Activated CD8-positive, alpha-beta memory T cell treated with anti-CD3 and anti-CD28 coated beads, Interleukin-2, amount 50 U/mL, for 4 hours (primary cell): ENCODE measurements around the gene SERPINE1.
"Not testable (repeated sequence)": the region's sequence is repeated elsewhere in the genome, so short reads cannot be mapped to it uniquely, and the experiment has no call there.

Experiments
- DNase-seq: peaks from one replicate; pipeline ENCODE4 v3.0.0-alpha.2; 2020

SERPINE1 gene

DNA sequence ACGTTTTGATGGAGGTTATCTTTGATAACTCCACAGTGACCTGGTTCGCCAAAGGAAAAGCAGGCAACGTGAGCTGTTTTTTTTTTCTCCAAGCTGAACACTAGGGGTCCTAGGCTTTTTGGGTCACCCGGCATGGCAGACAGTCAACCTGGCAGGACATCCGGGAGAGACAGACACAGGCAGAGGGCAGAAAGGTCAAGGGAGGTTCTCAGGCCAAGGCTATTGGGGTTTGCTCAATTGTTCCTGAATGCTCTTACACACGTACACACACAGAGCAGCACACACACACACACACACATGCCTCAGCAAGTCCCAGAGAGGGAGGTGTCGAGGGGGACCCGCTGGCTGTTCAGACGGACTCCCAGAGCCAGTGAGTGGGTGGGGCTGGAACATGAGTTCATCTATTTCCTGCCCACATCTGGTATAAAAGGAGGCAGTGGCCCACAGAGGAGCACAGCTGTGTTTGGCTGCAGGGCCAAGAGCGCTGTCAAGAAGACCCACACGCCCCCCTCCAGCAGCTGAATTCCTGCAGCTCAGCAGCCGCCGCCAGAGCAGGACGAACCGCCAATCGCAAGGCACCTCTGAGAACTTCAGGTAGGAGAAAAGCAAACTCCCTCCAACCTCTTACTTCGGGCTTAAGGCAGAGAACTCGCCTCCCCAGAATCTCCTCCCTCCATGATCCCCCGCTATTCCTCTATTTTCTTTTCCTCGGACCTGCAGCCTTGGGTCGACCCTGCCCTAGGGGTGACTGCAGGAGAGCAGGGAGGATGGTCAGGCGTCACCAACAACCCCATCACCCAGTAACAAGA, at the start of gene SERPINE1:
TSS of gene SERPINE1 (plus strand) at position 454 of the 809 bp plus-strand sequence. CDS start 1,290 bp downstream, outside the sequence.
- DNase-seq, result peak; percentile 51

DNA sequence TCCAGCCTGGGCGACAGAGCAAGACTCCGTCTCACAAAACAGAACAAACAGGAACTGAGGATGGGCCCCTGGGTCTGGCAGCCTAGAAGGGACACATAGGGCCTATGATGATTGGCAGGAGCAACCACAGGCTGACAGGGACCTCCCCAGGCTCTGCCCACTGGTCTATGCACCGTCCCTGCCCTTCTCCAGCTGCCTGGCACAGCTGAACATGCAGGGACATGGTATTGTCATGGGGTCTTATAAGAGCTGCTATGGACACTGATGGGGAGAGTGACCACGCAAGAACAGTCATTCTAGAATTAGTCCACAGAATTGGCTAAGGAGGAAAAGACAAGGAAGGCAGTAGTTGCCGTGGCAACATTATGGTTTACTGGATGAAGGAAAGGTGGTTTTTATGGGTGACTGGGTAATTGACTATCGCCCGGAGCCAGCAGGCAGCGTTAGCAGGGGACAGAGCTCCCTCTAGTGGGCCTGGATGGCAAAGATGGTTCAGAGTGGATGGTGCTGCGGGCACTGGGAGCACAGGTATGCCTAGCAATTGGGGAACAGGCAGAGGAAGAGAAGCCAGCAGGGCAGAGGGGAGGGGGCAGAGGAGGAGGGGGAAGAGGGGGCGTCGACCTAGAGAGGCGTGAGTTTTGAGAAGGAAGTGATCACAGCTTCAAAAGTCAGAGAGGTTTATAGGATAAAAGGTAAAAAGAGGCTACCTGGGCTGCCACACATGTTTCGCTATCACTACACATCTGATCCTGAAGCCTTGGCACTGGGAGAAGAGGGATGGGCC, 49.4 kb upstream of the SERPINE1 start:
- DNase-seq, result peak; percentile 85

DNA sequence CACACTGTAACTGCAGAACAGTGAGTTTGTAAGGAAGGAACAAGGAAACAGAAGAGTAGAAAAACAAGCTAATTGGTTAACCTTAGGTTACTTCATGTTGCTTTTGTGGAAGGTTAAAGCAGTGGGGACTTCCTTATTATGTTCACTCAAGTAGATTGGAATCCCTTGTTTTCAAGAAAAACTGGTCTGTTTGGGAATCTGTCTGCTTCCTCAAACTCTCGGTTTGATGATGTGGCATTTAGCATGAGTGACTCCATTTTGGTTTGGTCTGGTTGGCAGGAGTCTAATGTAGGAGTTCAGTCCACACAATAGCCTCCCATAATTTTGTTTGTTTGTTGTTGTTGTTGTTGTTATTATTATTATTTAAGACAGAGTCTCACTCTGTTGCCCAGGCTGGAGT, 45.5 kb upstream of the SERPINE1 start:
- no peak for DNase-seq

DNA sequence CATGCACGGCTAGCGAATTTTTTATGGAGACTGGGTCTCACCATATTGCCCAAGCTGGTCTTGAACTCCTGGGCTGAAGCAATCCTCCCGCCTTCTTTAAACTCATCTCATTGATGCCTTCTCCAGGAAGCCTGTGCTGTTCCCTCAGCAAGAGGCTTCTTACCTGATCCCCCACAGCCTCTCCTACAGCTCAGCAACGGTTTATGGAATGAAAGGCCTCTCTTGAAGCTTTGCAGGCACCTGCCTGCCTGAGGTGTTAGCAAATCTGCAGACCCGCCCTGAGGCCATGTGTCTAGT, 42.1 kb upstream of the SERPINE1 start:
- DNase-seq, result no peak

DNA sequence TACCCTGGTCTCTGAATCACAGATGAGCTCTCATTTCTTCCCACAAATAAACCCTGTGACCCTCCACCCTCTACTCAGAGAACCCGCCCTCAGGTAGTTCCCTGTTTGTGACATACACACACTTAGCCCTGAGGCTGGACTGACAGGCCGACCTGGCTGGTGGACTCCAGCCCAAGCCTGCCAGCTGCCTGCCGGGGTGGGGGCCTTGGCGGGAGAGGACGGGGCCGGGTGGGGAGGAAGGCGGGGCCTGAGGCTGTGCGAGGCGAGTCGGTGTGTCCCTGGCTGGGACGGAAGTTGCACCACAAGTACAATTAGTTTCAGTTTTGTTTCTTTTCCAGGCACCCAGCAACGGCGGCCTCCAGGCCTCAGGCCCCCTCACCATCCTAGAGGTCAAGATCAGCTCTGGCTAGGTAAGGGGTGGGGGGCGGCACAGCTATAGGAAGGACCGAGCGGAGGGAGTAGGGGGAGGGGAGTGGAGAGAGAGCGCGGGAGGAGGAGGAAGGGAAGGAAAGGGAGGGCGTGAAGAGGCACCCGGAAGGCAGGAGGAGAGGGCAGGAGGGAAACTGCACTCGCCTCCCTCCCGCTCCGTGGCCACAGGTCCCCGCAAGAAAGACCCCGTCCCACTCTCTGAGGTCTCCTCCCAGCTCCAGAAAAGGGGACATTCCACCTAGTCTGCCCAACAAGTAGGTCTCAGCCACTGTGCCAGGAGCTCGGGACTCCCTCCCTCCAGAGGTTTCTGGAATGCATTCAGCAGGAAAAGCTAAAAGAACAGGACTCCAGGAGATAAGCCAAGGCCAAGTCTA, 41.5 kb upstream of the SERPINE1 start, which contains the start of gene TRIM56:
TSS of gene TRIM56 (plus strand) at position 320 of the 803 bp plus-strand sequence. CDS start 1,832 bp downstream, outside the sequence.
- DNase-seq, result peak; percentile 74

DNA sequence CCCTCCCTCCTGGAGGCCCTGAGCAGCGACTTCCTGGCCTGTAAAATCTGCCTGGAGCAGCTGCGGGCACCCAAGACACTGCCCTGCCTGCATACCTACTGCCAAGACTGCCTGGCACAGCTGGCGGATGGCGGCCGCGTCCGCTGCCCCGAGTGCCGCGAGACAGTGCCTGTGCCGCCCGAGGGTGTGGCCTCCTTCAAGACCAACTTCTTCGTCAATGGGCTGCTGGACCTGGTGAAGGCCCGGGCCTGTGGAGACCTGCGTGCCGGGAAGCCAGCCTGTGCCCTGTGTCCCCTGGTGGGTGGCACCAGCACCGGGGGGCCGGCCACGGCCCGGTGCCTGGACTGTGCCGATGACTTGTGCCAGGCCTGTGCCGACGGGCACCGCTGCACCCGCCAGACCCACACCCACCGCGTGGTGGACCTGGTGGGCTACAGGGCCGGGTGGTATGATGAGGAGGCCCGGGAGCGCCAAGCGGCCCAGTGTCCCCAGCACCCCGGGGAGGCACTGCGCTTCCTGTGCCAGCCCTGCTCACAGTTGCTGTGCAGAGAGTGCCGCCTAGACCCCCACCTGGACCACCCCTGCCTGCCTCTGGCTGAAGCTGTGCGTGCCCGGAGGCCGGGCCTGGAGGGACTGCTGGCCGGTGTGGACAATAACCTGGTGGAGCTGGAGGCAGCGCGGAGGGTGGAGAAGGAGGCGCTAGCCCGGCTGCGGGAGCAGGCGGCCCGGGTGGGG, 39.4 kb upstream of the SERPINE1 start:
- DNase-seq, result no peak

DNA sequence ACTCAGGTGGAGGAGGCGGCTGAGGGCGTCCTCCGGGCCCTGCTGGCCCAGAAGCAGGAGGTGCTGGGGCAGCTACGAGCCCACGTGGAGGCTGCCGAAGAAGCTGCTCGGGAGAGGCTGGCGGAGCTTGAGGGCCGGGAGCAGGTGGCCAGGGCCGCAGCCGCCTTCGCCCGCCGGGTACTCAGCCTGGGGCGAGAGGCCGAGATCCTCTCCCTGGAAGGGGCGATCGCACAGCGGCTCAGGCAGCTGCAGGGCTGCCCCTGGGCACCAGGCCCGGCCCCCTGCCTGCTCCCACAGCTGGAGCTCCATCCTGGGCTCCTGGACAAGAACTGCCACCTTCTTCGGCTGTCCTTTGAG, 38.9 kb upstream of the SERPINE1 start:
- no peak for DNase-seq

DNA sequence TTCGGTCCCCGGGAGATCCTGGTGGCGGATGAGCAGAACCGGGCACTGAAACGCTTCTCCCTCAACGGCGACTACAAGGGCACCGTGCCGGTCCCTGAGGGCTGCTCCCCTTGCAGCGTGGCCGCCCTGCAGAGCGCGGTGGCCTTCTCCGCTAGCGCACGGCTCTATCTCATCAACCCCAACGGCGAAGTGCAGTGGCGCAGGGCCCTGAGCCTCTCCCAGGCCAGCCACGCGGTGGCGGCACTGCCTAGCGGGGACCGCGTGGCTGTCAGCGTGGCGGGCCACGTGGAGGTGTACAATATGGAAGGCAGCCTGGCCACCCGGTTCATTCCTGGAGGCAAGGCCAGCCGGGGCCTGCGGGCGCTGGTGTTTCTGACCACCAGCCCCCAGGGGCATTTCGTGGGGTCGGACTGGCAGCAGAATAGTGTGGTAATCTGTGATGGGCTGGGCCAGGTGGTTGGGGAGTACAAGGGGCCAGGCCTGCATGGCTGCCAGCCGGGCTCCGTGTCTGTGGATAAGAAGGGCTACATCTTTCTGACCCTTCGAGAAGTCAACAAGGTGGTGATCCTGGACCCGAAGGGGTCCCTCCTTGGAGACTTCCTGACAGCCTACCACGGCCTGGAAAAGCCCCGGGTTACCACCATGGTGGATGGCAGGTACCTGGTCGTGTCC, 37.9 kb upstream of the SERPINE1 start:
- DNase-seq, result no peak

DNA sequence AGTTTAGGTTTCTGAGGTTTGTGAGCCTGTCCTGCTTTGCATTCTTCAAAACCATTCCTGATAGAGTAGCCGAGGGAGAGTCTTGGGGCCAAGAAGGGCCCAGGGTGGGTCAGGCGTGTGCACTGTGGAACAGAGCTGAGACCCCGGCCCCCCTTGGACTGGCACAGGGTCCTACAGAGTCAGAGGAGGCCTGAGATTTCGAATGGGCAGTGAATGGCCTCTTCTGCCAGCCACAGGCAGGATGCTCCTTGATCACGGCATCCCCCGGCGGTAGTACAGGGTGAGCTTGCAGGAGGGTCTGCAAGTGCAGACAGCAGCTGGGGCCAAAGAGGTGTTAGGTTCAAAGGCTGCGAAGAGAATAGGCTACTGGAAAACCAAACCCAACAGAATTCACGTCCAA, 37.0 kb upstream of the SERPINE1 start:
- no peak for DNase-seq

DNA sequence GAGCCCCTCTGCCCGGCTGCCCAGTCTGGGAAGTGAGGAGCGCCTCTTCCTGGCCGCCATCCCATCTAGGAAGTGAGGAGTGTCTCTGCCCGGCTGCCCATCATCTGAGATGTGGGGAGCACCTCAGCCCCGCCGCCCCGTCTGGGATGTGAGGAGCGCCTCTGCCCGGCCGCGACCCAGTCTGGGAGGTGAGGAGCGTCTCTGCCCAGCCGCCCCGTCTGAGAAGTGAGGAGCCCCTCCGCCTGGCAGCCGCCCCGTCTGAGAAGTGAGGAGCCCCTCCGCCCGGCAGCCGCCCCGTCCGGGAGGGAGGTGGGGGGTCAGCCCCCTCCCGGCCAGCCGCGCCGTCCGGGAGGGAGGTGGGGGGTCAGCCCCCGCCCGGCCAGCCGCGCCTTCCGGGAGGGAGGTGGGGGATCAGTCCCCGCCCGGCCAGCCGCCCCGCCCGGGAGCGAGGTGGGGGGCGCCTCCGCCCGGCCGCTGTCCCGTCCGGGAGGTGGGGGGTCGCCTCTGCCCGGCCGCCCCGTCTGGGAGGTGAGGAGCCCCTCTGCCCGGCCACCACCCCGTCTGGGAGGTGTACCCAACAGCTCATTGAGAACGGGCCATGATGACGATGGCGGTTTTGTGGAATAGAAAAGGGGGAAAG, 34.5 kb upstream of the SERPINE1 start:
- DNase-seq, result not testable (repeated sequence)

DNA sequence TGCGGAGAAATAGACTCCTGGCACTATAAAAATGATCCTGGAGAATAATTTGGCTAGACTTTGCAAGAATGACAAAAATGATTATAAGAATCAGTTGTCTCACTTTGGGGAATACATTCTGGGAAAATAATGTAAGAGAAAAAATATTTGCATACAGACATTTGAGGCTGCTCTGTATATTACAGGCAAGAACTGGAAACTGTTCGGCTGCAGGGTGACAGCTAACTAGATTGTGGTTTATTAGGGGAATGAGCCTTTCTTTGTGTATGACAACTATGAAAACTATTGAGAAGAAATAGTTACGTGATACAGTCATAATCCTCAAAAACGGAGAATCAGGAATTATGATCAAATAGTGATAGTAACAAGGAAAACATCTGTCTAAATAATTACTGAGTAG, 33.0 kb upstream of the SERPINE1 start:
- no peak for DNase-seq

DNA sequence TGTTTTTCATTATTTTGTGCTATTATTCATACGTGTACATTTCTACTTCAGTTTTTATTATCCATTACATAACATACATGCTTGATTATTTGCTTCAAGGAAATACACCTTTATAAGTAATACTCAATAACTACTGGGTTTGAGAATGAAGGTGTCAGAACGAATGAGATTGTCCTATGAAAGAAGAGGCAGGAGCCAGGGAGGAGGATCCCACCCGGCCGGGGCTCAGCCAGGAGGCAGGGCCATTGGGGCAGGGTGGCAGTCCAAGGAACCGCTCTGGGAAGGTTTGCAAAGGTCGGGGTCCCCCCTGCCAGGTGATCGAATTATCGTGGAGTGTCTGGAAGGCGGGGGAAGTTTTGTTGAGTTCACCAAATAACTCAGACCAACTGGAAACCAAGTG, 32.5 kb upstream of the SERPINE1 start:
- no peak for DNase-seq

DNA sequence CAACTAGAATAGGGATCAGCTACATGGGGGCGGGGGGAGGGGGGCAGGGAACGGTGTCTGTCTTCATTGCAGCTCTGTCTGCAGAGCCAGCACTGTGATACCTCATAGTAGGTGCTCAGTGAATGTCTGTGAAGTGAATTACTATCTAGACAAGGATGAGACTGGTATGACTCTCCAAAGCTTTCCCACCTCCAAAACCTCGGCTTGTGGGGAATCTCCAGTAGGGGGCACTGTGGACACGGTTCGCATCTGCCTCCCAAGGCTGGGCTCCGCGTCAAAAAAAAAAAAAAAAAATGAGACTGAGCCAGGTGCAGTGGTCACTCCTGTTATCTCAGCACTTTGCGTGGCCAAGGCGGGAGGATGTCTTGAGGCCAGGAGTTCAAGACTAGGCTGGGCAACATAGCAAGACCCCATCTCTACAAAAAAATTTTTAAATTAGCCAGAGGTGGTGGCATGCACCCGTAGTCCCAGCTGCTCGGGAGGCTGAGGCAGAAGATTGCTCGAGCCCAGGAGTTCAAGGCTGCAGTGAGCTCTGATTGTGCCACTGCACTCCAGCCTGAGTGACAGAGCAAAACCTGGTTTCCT, 32.0 kb upstream of the SERPINE1 start:
- DNase-seq, result no peak

DNA sequence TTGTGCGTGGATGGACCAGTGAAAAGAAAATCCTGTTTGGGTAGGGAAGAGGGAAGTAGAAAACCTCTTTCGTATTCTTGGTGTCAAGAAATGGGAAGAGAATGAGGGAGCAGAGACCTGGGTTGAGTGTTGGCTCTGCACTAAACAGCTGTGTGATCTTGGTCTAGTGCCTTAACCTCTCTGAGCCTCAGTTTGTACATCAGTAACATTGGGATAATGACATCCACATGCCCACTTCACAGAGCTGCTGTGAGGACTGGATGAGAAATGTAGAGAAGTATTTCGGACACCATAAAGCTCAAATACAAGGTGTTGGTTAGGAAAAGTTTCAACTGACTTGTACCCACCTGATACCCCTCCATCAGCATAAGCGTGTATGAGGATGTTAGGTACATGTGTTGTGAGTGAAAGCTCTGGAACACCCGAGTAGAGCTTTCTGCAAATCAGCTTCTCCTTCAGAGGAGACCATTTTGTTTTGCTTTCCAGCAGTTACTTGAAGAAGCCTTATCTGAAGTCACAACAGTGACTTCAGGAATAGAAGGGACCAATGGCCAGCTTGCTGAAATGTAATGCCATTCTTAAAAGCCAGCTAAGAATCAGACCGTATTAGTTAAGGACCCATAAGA, 30.5 kb upstream of the SERPINE1 start:
- no peak for DNase-seq

DNA sequence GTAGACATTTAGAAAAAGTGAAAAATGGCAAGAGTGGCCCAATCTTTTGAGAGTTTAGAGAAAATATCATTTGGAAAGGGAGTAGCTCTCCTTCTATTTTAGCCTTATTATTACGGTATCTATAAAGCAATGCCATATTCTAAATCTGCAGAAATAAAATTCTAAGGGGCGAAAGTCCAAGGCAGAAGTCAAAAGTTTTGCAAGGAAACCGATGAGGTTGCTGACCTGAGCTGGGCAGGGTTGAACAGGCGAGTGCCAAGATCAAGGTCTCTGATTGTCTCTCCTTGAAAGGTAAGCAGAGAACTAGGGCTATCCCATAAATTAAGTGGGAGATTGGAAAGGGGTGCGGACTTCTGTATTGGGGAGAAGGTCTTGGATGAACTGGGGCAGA, 30.0 kb upstream of the SERPINE1 start:
- DNase-seq, result no peak

DNA sequence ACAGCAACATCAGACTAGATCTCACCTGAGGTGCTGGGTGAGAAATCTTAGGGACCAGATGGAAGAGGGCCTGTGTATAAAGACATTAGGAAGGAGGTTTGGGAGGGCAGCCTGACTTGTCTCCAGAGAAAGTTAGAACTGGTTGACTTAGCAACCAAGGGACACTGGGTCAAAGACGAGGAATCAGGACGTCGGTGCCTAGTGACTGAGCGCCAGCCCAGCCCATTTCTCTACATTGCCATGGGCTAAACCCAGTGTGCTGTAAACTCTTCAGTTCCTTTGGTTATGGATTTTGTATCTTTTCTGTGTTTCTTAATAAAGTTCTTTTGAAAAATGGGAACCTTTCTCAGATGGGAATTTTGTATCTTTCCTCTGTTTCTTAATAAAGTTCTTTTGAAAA, 29.3 kb upstream of the SERPINE1 start:
- no peak for DNase-seq

DNA sequence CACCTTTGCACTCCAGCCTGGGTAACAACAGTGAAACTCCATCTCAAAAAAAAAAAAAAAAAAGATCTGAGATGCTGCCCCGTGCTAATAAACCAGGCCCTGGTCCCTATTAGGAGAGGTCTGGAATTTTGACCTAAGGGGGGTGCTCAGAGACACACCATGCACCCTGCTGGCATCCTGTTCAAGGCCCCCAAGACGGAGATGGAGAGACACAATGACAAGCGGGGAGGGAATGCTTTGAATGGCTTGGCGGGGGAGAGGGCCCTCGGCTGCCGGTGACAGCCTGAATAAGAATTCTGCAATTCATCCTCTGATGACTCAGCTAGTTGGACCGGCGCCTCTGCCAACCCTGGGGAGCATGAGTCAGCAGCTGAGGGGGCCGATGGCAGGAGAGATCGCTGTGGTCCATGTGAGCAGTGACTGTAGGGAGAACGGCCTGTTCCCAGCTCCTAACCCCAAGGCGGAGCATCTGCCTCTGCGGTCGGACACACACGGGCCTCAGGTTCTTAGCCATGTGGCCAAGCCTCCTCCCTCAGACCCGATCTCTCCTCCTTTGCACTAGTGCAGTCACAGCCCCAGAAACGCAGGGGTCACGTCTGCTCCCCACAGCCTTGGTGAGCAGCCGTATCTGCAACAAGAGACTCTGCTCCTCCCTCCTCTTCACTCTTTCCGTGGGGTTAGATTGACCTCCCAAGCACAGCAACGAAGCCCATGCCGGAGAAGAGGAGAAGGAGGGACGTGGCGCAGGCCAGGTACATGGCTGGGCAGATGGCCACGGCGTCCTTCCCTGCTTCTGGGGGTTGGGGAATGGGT, 26.7 kb upstream of the SERPINE1 start:
- peak; percentile 63 for DNase-seq

DNA sequence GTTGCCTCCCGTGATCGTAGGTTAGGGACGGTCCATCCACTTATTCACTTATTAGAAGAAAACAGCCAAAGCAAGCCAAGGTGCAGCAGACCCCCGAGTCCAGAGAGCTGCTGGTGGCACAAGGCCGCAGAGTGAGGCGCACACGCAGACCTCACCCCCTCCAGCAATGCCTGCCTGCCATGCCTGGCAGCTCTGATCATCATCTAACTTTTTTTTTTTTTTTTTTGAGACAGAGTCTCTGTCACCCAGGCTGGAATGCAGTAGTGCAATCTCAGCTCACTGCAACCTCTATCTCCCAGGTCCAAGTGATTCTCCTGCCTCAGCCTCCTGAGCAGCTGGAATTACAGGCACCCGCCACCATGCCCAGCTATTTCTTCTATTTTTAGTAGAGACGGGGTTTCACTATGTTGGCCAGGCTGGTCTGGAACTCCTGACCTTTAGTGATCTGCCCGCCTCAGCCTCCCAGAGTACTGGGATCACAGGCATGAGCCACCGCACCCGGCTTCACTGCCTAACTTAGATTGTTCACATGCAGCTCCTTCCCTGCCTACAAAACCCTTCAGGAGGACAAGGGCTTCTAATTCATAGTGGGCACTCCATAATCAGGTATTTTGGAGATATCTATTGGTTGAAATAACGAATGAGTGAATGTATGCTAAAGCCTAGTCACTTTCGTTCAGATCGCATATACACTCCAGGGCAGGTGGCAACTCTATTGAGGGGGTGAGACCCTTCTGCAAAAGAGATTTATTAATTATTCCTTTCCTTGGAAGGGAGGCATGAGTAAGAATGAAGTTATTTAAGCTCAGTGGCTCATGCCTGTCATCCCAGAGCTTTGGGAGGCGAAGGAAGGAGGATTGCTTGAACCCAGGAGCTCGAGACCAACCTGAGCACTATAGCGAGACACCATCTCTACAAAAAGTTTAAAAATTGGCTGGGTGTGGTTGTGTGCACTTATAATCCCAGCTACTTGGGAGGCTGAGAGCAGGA, 25.8 kb upstream of the SERPINE1 start:
- DNase-seq, result no peak

DNA sequence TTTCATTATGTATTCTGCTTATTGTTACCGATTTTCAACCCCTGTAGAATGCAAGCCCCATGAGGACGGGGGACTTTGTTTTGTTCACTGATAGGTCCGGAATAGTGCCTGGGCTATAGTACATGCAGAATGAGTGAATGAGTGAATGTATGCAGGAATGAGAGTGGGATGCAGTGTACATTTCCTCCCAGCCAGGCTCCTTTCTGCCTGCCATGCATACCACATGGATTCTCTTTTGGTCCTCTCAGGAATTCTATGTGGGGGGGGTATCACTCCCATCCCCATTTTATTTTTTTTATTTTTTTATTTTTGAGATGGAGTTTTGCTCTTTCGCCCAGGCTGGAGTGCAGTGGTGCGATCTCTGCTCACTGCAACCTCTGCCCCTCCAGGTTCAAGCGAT, 24.9 kb upstream of the SERPINE1 start:
- no peak for DNase-seq
